Immature natural killer cell (primary cell): Measurements from ENCODE around the gene TAL2. TPM values are rescaled to one million over a fixed set of nuclear protein-coding genes. Genes with fewer than 3 reads are reported as not detected.
A peak's percentile ranks its signal among the peaks of the same experiment; 100 is the strongest.
"Not testable (repeated sequence)": the region's sequence is repeated elsewhere in the genome, so short reads cannot be mapped to it uniquely, and the experiment has no call there.

Experiments used
- DNase-seq, 3 donors: peaks; one replicate each; pipeline ENCODE4 v3.0.0; 2022; ENCODE audit warnings: mixed read lengths in 1 of 3
- H3K27ac Mint-ChIP-seq, 6 donors: one replicate each; pipeline ENCODE4 v1.8.0; 2020; ENCODE audit warnings: mixed read lengths in 6 of 6, mild to moderate bottlenecking in 5 of 6, inconsistent platforms in 4 of 6, moderate library complexity in 3 of 6
- H3K27me3 Mint-ChIP-seq, 3 donors: one replicate each; pipeline ENCODE4 v1.8.0; 2020 to 2021; ENCODE audit warnings: low read depth in 3 of 3, mild to moderate bottlenecking in 3 of 3, mixed read lengths in 3 of 3, moderate library complexity in 3 of 3, inconsistent platforms in 1 of 3
- H3K36me3 Mint-ChIP-seq, 3 donors: one replicate each; pipeline ENCODE4 v1.8.0; 2020; ENCODE audit warnings: mixed read lengths in 3 of 3, inconsistent platforms in 2 of 3, mild to moderate bottlenecking in 2 of 3
- H3K4me1 Mint-ChIP-seq, 2 donors: one replicate each; pipeline ENCODE4 v1.8.0; 2020; ENCODE audit warnings: inconsistent platforms in 2 of 2, mild to moderate bottlenecking in 2 of 2, mixed read lengths in 2 of 2, moderate library complexity in 1 of 2
- H3K4me3 Mint-ChIP-seq, 5 donors: one replicate each; pipeline ENCODE4 v1.8.0; 2020; ENCODE audit warnings: mild to moderate bottlenecking in 5 of 5, mixed read lengths in 5 of 5, inconsistent platforms in 3 of 5, moderate library complexity in 3 of 5
- H3K9me3 Mint-ChIP-seq, 6 donors: one replicate each; pipeline ENCODE4 v1.8.0; 2020; ENCODE audit warnings: mild to moderate bottlenecking in 6 of 6, mixed read lengths in 6 of 6, inconsistent platforms in 4 of 6, moderate library complexity in 3 of 6
- polyA plus RNA-seq, 3 donors: library from polyadenylated mRNA; unstranded; fragments of 300-500 nt; fragmentation: Illumina TruSeq; gene quantifications; one replicate each; pipeline ENCODE4 v1.2.3, GENCODE V29; 2021

Gene TAL2
- polyA plus RNA-seq, 3 donors from 2014 or later = not detected

DNA sequence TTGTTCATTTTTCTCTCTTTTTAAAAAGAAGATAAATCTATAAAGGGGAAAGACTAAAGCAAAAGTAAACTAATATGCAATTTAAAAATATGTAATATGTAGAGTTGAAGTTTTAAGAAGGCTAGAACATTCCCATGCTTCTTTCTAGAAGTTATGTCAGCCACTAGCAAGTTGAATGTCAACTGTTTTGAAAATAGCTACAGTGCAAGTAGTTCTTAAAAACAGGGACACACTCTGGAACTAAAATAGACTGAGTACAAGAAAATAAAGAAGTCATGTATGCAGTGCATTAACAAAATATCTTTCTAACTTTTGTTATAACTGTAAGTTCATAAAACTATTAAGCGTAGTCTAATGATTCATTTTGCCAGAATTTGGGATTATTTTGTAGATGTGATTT, 40.0 kb downstream of the TAL2 start:
- H3K4me1 Mint-ChIP-seq = no peaks in the 10 kb centered on the region
- no peaks in the 10 kb centered on the region for H3K9me3 Mint-ChIP-seq
- no peak for DNase-seq
- no peak overlapping the region for H3K27ac Mint-ChIP-seq
- no peak overlapping the region for H3K4me3 Mint-ChIP-seq
- H3K27me3 Mint-ChIP-seq = no peaks in the 10 kb centered on the region
- H3K36me3 Mint-ChIP-seq = peaks cover 0 to 4% (median 0%) of the 10 kb centered on the region in 3 donors

DNA sequence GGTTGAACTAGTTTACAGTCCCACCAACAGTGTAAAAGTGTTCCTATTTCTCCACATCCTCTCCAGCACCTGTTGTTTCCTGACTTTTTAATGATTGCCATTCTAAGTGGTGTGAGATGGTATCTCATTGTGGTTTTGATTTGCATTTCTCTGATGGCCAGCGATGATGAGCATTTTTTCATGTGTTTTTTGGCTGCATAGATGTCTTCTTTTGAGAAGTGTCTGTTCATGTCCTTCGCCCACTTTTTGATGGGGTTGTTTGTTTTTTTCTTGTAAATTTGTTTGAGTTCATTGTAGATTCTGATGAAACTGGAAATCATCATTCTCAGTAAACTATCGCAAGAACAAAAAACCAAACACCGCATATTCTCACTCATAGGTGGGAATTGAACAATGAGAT, 41.4 kb downstream of the TAL2 start:
- not testable (repeated sequence) for H3K27me3 Mint-ChIP-seq, H3K9me3 Mint-ChIP-seq, H3K27ac Mint-ChIP-seq, H3K4me3 Mint-ChIP-seq, H3K36me3 Mint-ChIP-seq, DNase-seq
- H3K4me1 Mint-ChIP-seq = peaks cover 7 to 10% of the 10 kb centered on the region in 2 donors

DNA sequence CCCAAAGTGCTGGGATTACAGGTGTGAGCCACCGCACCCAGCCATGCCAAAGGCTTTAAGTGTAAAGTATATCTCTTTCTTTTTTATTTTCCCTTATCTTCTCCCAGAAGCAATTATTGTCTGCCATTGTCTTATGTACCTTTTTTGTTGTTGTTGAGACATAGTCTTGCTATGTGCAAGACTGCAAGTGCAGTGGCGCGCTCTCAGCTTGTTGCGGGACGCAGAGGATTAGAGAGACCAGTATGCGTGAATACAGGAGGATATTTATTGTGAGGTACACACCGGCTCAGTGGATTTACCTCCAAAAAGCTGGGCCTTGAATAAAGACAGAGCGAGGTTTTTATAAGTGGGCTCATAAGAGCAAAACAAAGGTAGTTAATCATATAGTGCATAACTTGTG, 43.9 kb downstream of the TAL2 start:
- H3K4me3 Mint-ChIP-seq = no peak overlapping the region
- H3K9me3 Mint-ChIP-seq = no peaks in the 10 kb centered on the region
- peaks cover 0 to 4% (median 0%) of the 10 kb centered on the region in 3 donors for H3K36me3 Mint-ChIP-seq
- H3K27ac Mint-ChIP-seq = no peak overlapping the region
- DNase-seq = no peak
- no peaks in the 10 kb centered on the region for H3K27me3 Mint-ChIP-seq
- peaks cover 8 to 14% of the 10 kb centered on the region in 2 donors for H3K4me1 Mint-ChIP-seq

- H3K36me3 Mint-ChIP-seq = peaks cover 0 to 4% (median 0%) of the 10 kb centered on the region in 3 donors
- H3K9me3 Mint-ChIP-seq = no peaks in the 10 kb centered on the region
- no peaks in the 10 kb centered on the region for H3K27me3 Mint-ChIP-seq
- H3K4me3 Mint-ChIP-seq = peak overlapping the region in 4 of 5 donors; percentile 10 to 61 (median 30)
- peak overlapping the region in 3 of 6 donors; percentile 8 to 42 (median 13) for H3K27ac Mint-ChIP-seq
- H3K4me1 Mint-ChIP-seq = peaks cover 8 to 14% of the 10 kb centered on the region in 2 donors
- DNase-seq = no peak
These were observed 46.1 kb downstream of the TAL2 start for GRCh38 chr9:105708405-105708804.

GRCh38 chr9:105710638-105711037, 48.4 kb downstream of the TAL2 start:
- DNase-seq = no peak
- no peaks in the 10 kb centered on the region for H3K27me3 Mint-ChIP-seq
- peaks cover 8 to 14% of the 10 kb centered on the region in 2 donors for H3K4me1 Mint-ChIP-seq
- H3K9me3 Mint-ChIP-seq = no peaks in the 10 kb centered on the region
- H3K27ac Mint-ChIP-seq = no peak overlapping the region
- peaks cover 0 to 4% (median 0%) of the 10 kb centered on the region in 3 donors for H3K36me3 Mint-ChIP-seq
- no peak overlapping the region for H3K4me3 Mint-ChIP-seq

- DNase-seq = no peak
- Mint-ChIP-seq H3K27ac (no peak overlapping the region), H3K4me3 (no peak overlapping the region), H3K9me3 (no peaks in the 10 kb centered on the region), H3K36me3 (no peaks in the 10 kb centered on the region), H3K4me1 (peaks cover 8 to 14% of the 10 kb centered on the region in 2 donors), H3K27me3 (no peaks in the 10 kb centered on the region)
These were observed 49.6 kb downstream of the TAL2 start for GRCh38 chr9:105711867-105712266.

- Mint-ChIP-seq H3K4me3 (no peak overlapping the region), H3K4me1 (peaks cover 8 to 14% of the 10 kb centered on the region in 2 donors), H3K36me3 (no peaks in the 10 kb centered on the region), H3K27me3 (no peaks in the 10 kb centered on the region), H3K27ac (no peak overlapping the region), H3K9me3 (no peaks in the 10 kb centered on the region)
- DNase-seq = no peak
These were observed 50.0 kb downstream of the TAL2 start for GRCh38 chr9:105712297-105712696.

Other genes with a start within 250 kb of the TAL2 start
- 1 to 10 TPM in 1 of 3 donors, under 1 TPM in 2; 0.26 to 4.7 (median 0.91) TPM for gene FSD1L, start 214.4 kb upstream of the TAL2 start, polyA plus RNA-seq
- 1 to 10 TPM in 2 of 3 donors, under 1 TPM in 1; 0.52 to 3.8 (median 1.5) TPM for gene FKTN, start 104.3 kb upstream of the TAL2 start, polyA plus RNA-seq
- 10 to 100 TPM; 15.9 to 21.3 (median 17.9) TPM for gene TMEM38B, start 32.1 kb downstream of the TAL2 start, polyA plus RNA-seq